HEK293 (cell line): ENCODE results near the gene SNAPIN.

Experiments used
- CTCF ChIA-PET: fragments of 350-600 bp; formaldehyde crosslinking; extraction: SDS; loops from one replicate; lab custom pipeline; 2021; ENCODE audit warnings: antibody characterized with exemption; lab: Yijun Ruan, JAX
- POLR2A ChIA-PET: fragments of 300-600 bp; formaldehyde crosslinking; extraction: SDS; loops from one replicate; lab custom pipeline; 2020; ENCODE audit warnings: antibody characterized with exemption, inconsistent platforms; lab: Yijun Ruan, JAX
- H3K27ac ChIP-seq: fragments of 200-500 bp; sonication (Bioruptor generic); 2 replicates; pipeline ENCODE4 v1.5.1; 2014; ENCODE audit warnings: low read depth, low read length, control low read depth, inconsistent platforms; ENCODE audit errors: extremely low read depth
- H3K36me3 ChIP-seq, 2 experiments: fragments of 200-500 bp in 1 of 2; sonication (Bioruptor generic) in 1 of 2; 1 replicate in 1 of 2; 2 replicates in 1 of 2; pipeline ENCODE4 v1.5.1; 2014 to 2017; ENCODE audit warnings: inconsistent platforms in 2 of 2, low read length in 2 of 2; ENCODE audit not compliant: control insufficient read depth in 2 of 2, insufficient read depth in 1 of 2
- H3K4me1 ChIP-seq: fragments of 200-500 bp; sonication (Bioruptor generic); 2 replicates; pipeline ENCODE4 v1.5.1; 2014; ENCODE audit warnings: mild to moderate bottlenecking, low read length, inconsistent platforms; ENCODE audit not compliant: control insufficient read depth, insufficient read depth
- H3K4me3 ChIP-seq: 2 replicates; pipeline ENCODE4 v1.5.1; 2011; ENCODE audit warnings: low read depth, mild to moderate bottlenecking, control low read depth, low read length, moderate library complexity
- H3K9me3 ChIP-seq: fragments of 200-500 bp; sonication (Bioruptor generic); 2 replicates; pipeline ENCODE4 v1.5.1; 2014; ENCODE audit warnings: low read depth, low read length, inconsistent platforms; ENCODE audit not compliant: control insufficient read depth, insufficient read depth
- EGR2 ChIP-seq: fragments of 450-650 bp; formaldehyde crosslinking; IDR thresholded peaks from 2 replicates; pipeline ENCODE4 v1.5.1; 2016; ENCODE audit warnings: low read depth, missing biosample characterization, missing genetic modification characterization
- KLF1 ChIP-seq: fragments of 450-650 bp; formaldehyde crosslinking; IDR thresholded peaks from 2 replicates; pipeline ENCODE4 v1.5.1; 2016; ENCODE audit warnings: missing biosample characterization, missing genetic modification characterization
- KLF8 ChIP-seq: fragments of 450-650 bp; formaldehyde crosslinking; IDR thresholded peaks from 2 replicates; pipeline ENCODE4 v1.5.1; 2016; ENCODE audit warnings: missing biosample characterization, missing genetic modification characterization
- MEIS1 ChIP-seq: sonication (generic); formaldehyde crosslinking; IDR thresholded peaks from 2 replicates; pipeline ENCODE4 v1.8.1; 2022; ENCODE audit warnings: missing genetic modification reagents, mild to moderate bottlenecking, borderline replicate concordance
- MZF1 ChIP-seq: fragments of 450-650 bp; formaldehyde crosslinking; IDR thresholded peaks from 2 replicates; pipeline ENCODE4 v1.5.1; 2017; ENCODE audit warnings: missing biosample characterization, missing genetic modification characterization, borderline replicate concordance
- PRDM1 ChIP-seq: fragments of 450-650 bp; formaldehyde crosslinking; IDR thresholded peaks from 2 replicates; pipeline ENCODE4; 2016; ENCODE audit warnings: missing biosample characterization, missing genetic modification characterization
- TSHZ1 ChIP-seq: fragments of 450-650 bp; formaldehyde crosslinking; IDR thresholded peaks from 2 replicates; pipeline ENCODE4 v1.5.1; 2016; ENCODE audit warnings: missing biosample characterization, missing genetic modification characterization, borderline replicate concordance
- ZFHX2 ChIP-seq: fragments of 450-650 bp; formaldehyde crosslinking; conservative IDR thresholded peaks from 2 replicates; pipeline ENCODE4 v1.5.1; 2016; ENCODE audit warnings: missing biosample characterization, missing genetic modification characterization
- ZNF121 ChIP-seq: fragments of 450-650 bp; formaldehyde crosslinking; IDR thresholded peaks from 2 replicates; pipeline ENCODE4 v1.5.1; 2016; ENCODE audit warnings: missing biosample characterization, missing genetic modification characterization
- ZNF169 ChIP-seq: fragments of 450-650 bp; formaldehyde crosslinking; IDR thresholded peaks from 2 replicates; pipeline ENCODE4 v1.5.1; 2016; ENCODE audit warnings: missing biosample characterization, missing genetic modification characterization
- ZNF23 ChIP-seq: fragments of 450-650 bp; formaldehyde crosslinking; IDR thresholded peaks from 2 replicates; pipeline ENCODE4 v1.5.1; 2016; ENCODE audit warnings: missing biosample characterization, missing genetic modification characterization, borderline replicate concordance
- ZNF26 ChIP-seq: fragments of 450-650 bp; formaldehyde crosslinking; IDR thresholded peaks from 2 replicates; pipeline ENCODE4 v1.5.1; 2016; ENCODE audit warnings: missing biosample characterization, missing genetic modification characterization
- ZNF302 ChIP-seq: fragments of 450-650 bp; formaldehyde crosslinking; IDR thresholded peaks from 2 replicates; pipeline ENCODE4 v1.5.1; 2016; ENCODE audit warnings: missing biosample characterization, missing genetic modification characterization, low read depth
- ZNF560 ChIP-seq: fragments of 450-650 bp; formaldehyde crosslinking; IDR thresholded peaks from 2 replicates; pipeline ENCODE4 v1.5.1; 2017; ENCODE audit warnings: missing biosample characterization, missing genetic modification characterization, borderline replicate concordance
- ZNF585B ChIP-seq: fragments of 450-650 bp; formaldehyde crosslinking; IDR thresholded peaks from 2 replicates; pipeline ENCODE4 v1.5.1; 2016; ENCODE audit warnings: missing biosample characterization, missing genetic modification characterization
- ZNF626 ChIP-seq: fragments of 450-650 bp; sonication (Bioruptor Pico); formaldehyde crosslinking; IDR thresholded peaks from 2 replicates; pipeline ENCODE4 v1.5.1; 2018; ENCODE audit warnings: missing biosample characterization, missing genetic modification characterization, inconsistent platforms
- ZSCAN18 ChIP-seq: fragments of 450-650 bp; formaldehyde crosslinking; IDR thresholded peaks from 2 replicates; pipeline ENCODE4 v1.5.1; 2016; ENCODE audit warnings: missing biosample characterization, missing genetic modification characterization
- TF ChIP-seq, protein P1 (sequence below): fragments of 450-650 bp; formaldehyde crosslinking; IDR thresholded peaks from 2 replicates; pipeline ENCODE4 v1.5.1; 2016; ENCODE audit warnings: missing biosample characterization, missing genetic modification characterization
- TF ChIP-seq, protein P2 (sequence below): fragments of 450-650 bp; formaldehyde crosslinking; IDR thresholded peaks from 2 replicates; pipeline ENCODE4 v1.5.1; 2017; ENCODE audit warnings: missing biosample characterization, missing genetic modification characterization
- TF ChIP-seq, protein P3 (sequence below): fragments of 450-650 bp; formaldehyde crosslinking; IDR thresholded peaks from 2 replicates; pipeline ENCODE4 v1.5.1; 2016; ENCODE audit warnings: missing biosample characterization, missing genetic modification characterization

The SNAPIN gene

DNA sequence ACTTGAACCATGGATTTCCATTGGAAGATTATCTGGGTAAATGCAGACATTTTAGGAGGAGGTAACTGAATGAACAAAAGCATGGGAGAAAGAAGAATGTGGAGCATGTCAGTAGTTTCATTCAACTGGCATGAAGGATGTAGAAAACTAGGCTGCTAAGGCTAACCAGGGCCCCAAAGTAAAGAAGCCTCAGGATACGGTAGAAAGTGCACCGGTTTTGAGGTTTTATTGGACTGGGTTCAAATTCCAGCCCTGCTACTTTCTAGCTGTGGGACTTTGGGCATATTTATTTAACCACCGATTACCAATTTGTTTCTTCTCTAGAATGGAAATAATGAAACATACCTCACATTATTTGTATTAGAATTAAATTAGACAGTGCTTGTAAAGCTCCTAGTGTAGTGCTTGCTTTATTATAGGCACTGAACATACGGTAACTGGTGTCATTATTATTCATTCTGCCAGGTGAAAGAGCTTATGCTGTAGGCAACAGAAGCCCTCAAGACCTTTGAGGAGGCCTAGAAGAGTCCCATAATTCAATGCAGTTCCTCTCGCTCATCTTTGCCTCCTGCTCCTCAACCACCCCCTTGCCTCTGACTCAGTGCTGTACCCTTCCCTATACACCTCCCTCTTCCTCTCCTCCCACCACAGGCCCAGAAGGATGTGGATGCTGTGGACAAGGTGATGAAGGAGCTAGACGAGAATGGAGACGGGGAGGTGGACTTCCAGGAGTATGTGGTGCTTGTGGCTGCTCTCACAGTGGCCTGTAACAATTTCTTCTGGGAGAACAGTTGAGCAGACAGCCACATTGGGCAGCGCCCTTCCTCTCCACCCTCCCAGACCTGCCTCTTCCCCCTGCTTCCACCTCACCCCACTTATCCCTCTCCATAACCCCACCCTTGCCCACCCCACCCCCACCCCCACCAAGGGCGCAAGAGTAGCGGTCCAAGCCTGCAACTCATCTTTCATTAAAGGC lies 27.2 kb upstream of the SNAPIN start:
- no peak overlapping the region for H3K27ac ChIP-seq

GRCh38 chr1:153633161-153633753 lies 25.2 kb upstream of the SNAPIN start:
- H3K4me3 ChIP-seq = no peak overlapping the region
- no peak overlapping the region for H3K27ac ChIP-seq
- no peaks in the 10 kb centered on the region for H3K9me3 ChIP-seq
- ChIA-PET POLR2A (interaction anchor here (0.5 to 2.5 kb wide), 35 partner anchors 10 to 368 kb away, joined by 3 to 34 read pairs (median 6); partner anchors contain the start of genes CREB3L4, ILF2, INTS3 and RPS27), CTCF (interaction anchor here (0.6 to 2.1 kb wide), 8 partner anchors 8 to 354 kb away, joined by 3 to 9 read pairs (median 3); no protein-coding TSS in a partner anchor)
- H3K36me3 ChIP-seq = peaks cover 19 to 32% of the 10 kb centered on the region in 2 experiments
- no peaks in the 10 kb centered on the region for H3K4me1 ChIP-seq
- TF ChIP-seq ZNF121 (tag by site-specific recombination) = peak; percentile 95
- TF ChIP-seq MEIS1 = no peak
- TF ChIP-seq PRDM1 (tag by site-specific recombination) = no peak
- TF ChIP-seq KLF1 (tag by site-specific recombination) = peak; percentile 17; the same call in 1 of the 2 replicates
- no peak for TF ChIP-seq TSHZ1
- TF ChIP-seq, protein P1, sequence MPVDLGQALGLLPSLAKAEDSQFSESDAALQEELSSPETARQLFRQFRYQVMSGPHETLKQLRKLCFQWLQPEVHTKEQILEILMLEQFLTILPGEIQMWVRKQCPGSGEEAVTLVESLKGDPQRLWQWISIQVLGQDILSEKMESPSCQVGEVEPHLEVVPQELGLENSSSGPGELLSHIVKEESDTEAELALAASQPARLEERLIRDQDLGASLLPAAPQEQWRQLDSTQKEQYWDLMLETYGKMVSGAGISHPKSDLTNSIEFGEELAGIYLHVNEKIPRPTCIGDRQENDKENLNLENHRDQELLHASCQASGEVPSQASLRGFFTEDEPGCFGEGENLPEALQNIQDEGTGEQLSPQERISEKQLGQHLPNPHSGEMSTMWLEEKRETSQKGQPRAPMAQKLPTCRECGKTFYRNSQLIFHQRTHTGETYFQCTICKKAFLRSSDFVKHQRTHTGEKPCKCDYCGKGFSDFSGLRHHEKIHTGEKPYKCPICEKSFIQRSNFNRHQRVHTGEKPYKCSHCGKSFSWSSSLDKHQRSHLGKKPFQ (tag by site-specific recombination) = no peak
- no peak for TF ChIP-seq ZNF23
- no peak for TF ChIP-seq KLF8 (tag by site-specific recombination)

More for the DNA sequence above, 27.2 kb upstream of the SNAPIN start:
- no peaks in the 10 kb centered on the region for H3K9me3 ChIP-seq
- ChIA-PET POLR2A (no interaction called here), CTCF (interaction anchor here (1.3 kb wide), 1 partner anchor 59 kb away, joined by 4 read pairs; no protein-coding TSS in a partner anchor)
- no peak overlapping the region for H3K4me3 ChIP-seq
- H3K36me3 ChIP-seq = peaks cover 9 to 13% of the 10 kb centered on the region in 2 experiments; a peak in 2 of 3 replicates
- H3K4me1 ChIP-seq = 0 out of 2 replicates have a peak, but pooled peaks cover 3% of the 10 kb centered on the region
- TF ChIP-seq MZF1 (tag by site-specific recombination) (no peak), ZNF26 (no peak), ZNF626 (tag by site-specific recombination) (no peak), ZNF560 (tag by site-specific recombination) (no peak), ZSCAN18 (no peak), ZFHX2 (peak; percentile 28; the same call in 1 of the 2 replicates), ZNF302 (tag by site-specific recombination) (no peak), ZNF169 (tag by site-specific recombination) (no peak), EGR2 (tag by site-specific recombination) (peak; percentile 52; the same call in 1 of the 2 replicates), ZNF585B (tag by site-specific recombination) (no peak), KLF1 (tag by site-specific recombination) (peak; percentile 46; the same call in 1 of the 2 replicates), MEIS1 (no peak)
- TF ChIP-seq, protein P2, sequence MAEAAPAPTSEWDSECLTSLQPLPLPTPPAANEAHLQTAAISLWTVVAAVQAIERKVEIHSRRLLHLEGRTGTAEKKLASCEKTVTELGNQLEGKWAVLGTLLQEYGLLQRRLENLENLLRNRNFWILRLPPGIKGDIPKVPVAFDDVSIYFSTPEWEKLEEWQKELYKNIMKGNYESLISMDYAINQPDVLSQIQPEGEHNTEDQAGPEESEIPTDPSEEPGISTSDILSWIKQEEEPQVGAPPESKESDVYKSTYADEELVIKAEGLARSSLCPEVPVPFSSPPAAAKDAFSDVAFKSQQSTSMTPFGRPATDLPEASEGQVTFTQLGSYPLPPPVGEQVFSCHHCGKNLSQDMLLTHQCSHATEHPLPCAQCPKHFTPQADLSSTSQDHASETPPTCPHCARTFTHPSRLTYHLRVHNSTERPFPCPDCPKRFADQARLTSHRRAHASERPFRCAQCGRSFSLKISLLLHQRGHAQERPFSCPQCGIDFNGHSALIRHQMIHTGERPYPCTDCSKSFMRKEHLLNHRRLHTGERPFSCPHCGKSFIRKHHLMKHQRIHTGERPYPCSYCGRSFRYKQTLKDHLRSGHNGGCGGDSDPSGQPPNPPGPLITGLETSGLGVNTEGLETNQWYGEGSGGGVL = 0 out of 2 replicates have a peak, but pooled peaks have one; percentile 20
- TF ChIP-seq, protein P3, sequence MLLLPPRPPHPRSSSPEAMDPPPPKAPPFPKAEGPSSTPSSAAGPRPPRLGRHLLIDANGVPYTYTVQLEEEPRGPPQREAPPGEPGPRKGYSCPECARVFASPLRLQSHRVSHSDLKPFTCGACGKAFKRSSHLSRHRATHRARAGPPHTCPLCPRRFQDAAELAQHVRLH (tag by site-specific recombination) = no peak
